Measurements from ENCODE around the gene ADCY10.

GRCh38 chr1:167762061-167762746, 151.7 kb downstream of the ADCY10 start:
- no peak for TF ChIP-seq CTCF (IDR thresholded peaks at IDR 0.05)
- no peak for TF ChIP-seq SIN3A (IDR thresholded peaks at IDR 0.05; ENCODE audit: borderline replicate concordance, insufficient read depth, low read depth, low read length)
- TF ChIP-seq TCF7L2 (IDR thresholded peaks at IDR 0.05; ENCODE audit: low read depth, low read length) = no peak
- TF ChIP-seq REST (IDR thresholded peaks at IDR 0.05; ENCODE audit: insufficient read depth in 1 of 2, low read depth in 2 of 2, low read length in 1 of 2) = no peak
